IMR-90 (cell line): ENCODE results near the gene UBTD1. TPM values are rescaled to one million over a fixed set of nuclear protein-coding genes. Genes with fewer than 3 reads are reported as not detected.

ENCODE experiments used
- ATAC-seq: fragments of 200-7000 bp; cut with Tn5 transposase; 2 replicates; pipeline ENCODE4 v1.9.1; 2020; ENCODE audit warnings: low read depth, mild to moderate bottlenecking, moderate library complexity
- BruUV-seq: library from RNA; stranded (reverse); fragments of 400-500 nt; replicated peaks from 2 replicates; lab custom pipeline; 2021; lab: Mats Ljungman, UMichigan
- CTCF ChIA-PET: fragments of 300-600 bp; formaldehyde crosslinking; extraction: SDS; loops from one replicate; lab custom pipeline; 2021; ENCODE audit warnings: antibody characterized with exemption; lab: Yijun Ruan, JAX
- POLR2A ChIA-PET: fragments of 300-600 bp; sonication (Branson Sonifier 250); formaldehyde crosslinking; loops from one replicate; lab custom pipeline; 2022; ENCODE audit warnings: antibody characterized with exemption; ENCODE audit not compliant: unreplicated experiment; lab: Charles Lee
- DNase-seq: peaks from one replicate; pipeline ENCODE4 v3.0.0; 2013
- H2AFZ ChIP-seq: replicated peaks from 2 replicates; pipeline ENCODE3; 2013; ENCODE audit warnings: low read length, mild to moderate bottlenecking; ENCODE audit not compliant: poor library complexity
- H2AK5ac ChIP-seq: 2 replicates; pipeline ENCODE4 v1.6.1; 2013; ENCODE audit warnings: low read depth, low read length, inconsistent platforms
- H2AK9ac ChIP-seq: replicated peaks from 2 replicates; pipeline ENCODE3; 2013; ENCODE audit warnings: mild to moderate bottlenecking, low read depth, low read length, moderate library complexity; ENCODE audit not compliant: poor library complexity
- H2BK120ac ChIP-seq: 2 replicates; pipeline ENCODE4 v1.6.1; 2013; ENCODE audit warnings: low read depth, low read length, inconsistent platforms
- H2BK15ac ChIP-seq: 3 replicates; pipeline ENCODE4 v1.6.1; 2013; ENCODE audit warnings: low read depth, low read length, inconsistent platforms
- H2BK20ac ChIP-seq: 2 replicates; pipeline ENCODE4 v1.6.1; 2013; ENCODE audit warnings: low read depth, mild to moderate bottlenecking, inconsistent platforms, low read length, moderate library complexity
- H2BK5ac ChIP-seq: 2 replicates; pipeline ENCODE4 v1.6.1; 2013; ENCODE audit warnings: mild to moderate bottlenecking, low read depth, low read length, inconsistent platforms; ENCODE audit not compliant: poor library complexity, severe bottlenecking
- H3K14ac ChIP-seq: replicated peaks from 2 replicates; pipeline ENCODE4 v1.6.1; 2013; ENCODE audit warnings: low read depth, low read length, inconsistent platforms
- H3K18ac ChIP-seq: 2 replicates; pipeline ENCODE4 v1.6.1; 2013; ENCODE audit warnings: low read depth, low read length, control low read depth
- H3K23ac ChIP-seq: 2 replicates; pipeline ENCODE4 v1.6.1; 2013; ENCODE audit warnings: low read depth, low read length, inconsistent platforms
- H3K27ac ChIP-seq: 2 replicates; pipeline ENCODE4 v1.5.1; 2013; ENCODE audit warnings: mild to moderate bottlenecking, control low read depth, low read length; ENCODE audit not compliant: insufficient read depth
- H3K27me3 ChIP-seq: 2 replicates; pipeline ENCODE4 v1.6.1; 2013; ENCODE audit warnings: low read length; ENCODE audit not compliant: control insufficient read depth, insufficient read depth
- H3K36me3 ChIP-seq: 2 replicates; pipeline ENCODE4 v1.6.1; 2013; ENCODE audit warnings: low read length, mixed read lengths; ENCODE audit not compliant: control insufficient read depth, insufficient read depth
- H3K4ac ChIP-seq: 2 replicates; pipeline ENCODE4 v1.6.1; 2013; ENCODE audit warnings: low read depth, low read length, inconsistent platforms
- H3K4me1 ChIP-seq: 2 replicates; pipeline ENCODE4 v1.6.1; 2013; ENCODE audit warnings: low read length, mixed read lengths; ENCODE audit not compliant: control insufficient read depth, insufficient read depth
- H3K4me2 ChIP-seq: 2 replicates; pipeline ENCODE4 v1.6.1; 2013; ENCODE audit warnings: low read depth, mild to moderate bottlenecking, control low read depth, low read length, moderate library complexity
- H3K4me3 ChIP-seq: 2 replicates; pipeline ENCODE4 v1.5.1; 2013; ENCODE audit warnings: low read depth, mild to moderate bottlenecking, control low read depth, low read length, moderate library complexity; ENCODE audit not compliant: insufficient read depth
- H3K56ac ChIP-seq: 2 replicates; pipeline ENCODE4 v1.6.1; 2013; ENCODE audit warnings: low read length, inconsistent platforms; ENCODE audit not compliant: insufficient read depth; ENCODE audit errors: extremely low read depth
- H3K79me1 ChIP-seq, 2 experiments: 2 replicates each; pipeline ENCODE4 v1.6.1; 2013; ENCODE audit warnings: low read length in 2 of 2, inconsistent platforms in 1 of 2, low read depth in 1 of 2
- H3K9ac ChIP-seq: 2 replicates; pipeline ENCODE4 v1.6.1; 2013; ENCODE audit warnings: low read depth, low read length, control low read depth
- H3K9me1 ChIP-seq: 2 replicates; pipeline ENCODE4 v1.6.1; 2013; ENCODE audit warnings: low read length, inconsistent platforms; ENCODE audit not compliant: insufficient read depth
- H3K9me3 ChIP-seq: 2 replicates; pipeline ENCODE4 v1.6.1; 2013; ENCODE audit warnings: low read length; ENCODE audit not compliant: control insufficient read depth, insufficient read depth
- H4K20me1 ChIP-seq: 2 replicates; pipeline ENCODE4 v1.6.1; 2013; ENCODE audit warnings: low read length, inconsistent platforms; ENCODE audit not compliant: insufficient read depth
- H4K5ac ChIP-seq: 2 replicates; pipeline ENCODE4 v1.6.1; 2013; ENCODE audit warnings: mild to moderate bottlenecking, low read depth, low read length, control low read depth
- H4K8ac ChIP-seq, 2 experiments: 2 replicates each; pipeline ENCODE4 v1.6.1; 2013; ENCODE audit warnings: low read depth in 2 of 2, low read length in 2 of 2, control low read depth in 1 of 2, inconsistent platforms in 1 of 2
- H4K91ac ChIP-seq: 2 replicates; pipeline ENCODE4 v1.6.1; 2013; ENCODE audit warnings: low read depth, low read length, inconsistent platforms; ENCODE audit not compliant: insufficient read depth
- CEBPB ChIP-seq: IDR thresholded peaks from 2 replicates; pipeline ENCODE4 v1.6.1; 2012; ENCODE audit warnings: low read depth, low read length, improper control_type of control experiment
- CHD1 ChIP-seq: IDR thresholded peaks from 2 replicates; pipeline ENCODE4 v1.6.1; 2012; ENCODE audit warnings: low read depth, low read length, improper control_type of control experiment
- CTCF ChIP-seq: conservative IDR thresholded peaks from 2 replicates; pipeline ENCODE4 v1.5.1; 2012; ENCODE audit warnings: mild to moderate bottlenecking, low read depth, low read length, improper control_type of control experiment
- FOS ChIP-seq: fragments of 150-350 bp; IDR thresholded peaks from 2 replicates; pipeline ENCODE4 v1.6.1; 2016; ENCODE audit warnings: low read depth, low read length
- MAFK ChIP-seq: IDR thresholded peaks from 2 replicates; pipeline ENCODE4 v1.6.1; 2012; ENCODE audit warnings: low read depth, low read length, improper control_type of control experiment
- MAZ ChIP-seq: IDR thresholded peaks from 2 replicates; pipeline ENCODE4 v1.6.1; 2012; ENCODE audit warnings: low read depth, mild to moderate bottlenecking, low read length, improper control_type of control experiment, moderate library complexity, borderline replicate concordance
- MXI1 ChIP-seq: IDR thresholded peaks from 2 replicates; pipeline ENCODE4 v1.6.1; 2012; ENCODE audit warnings: low read depth, mild to moderate bottlenecking, low read length, moderate library complexity, borderline replicate concordance
- NFE2L2 ChIP-seq: fragments of 150-350 bp; IDR thresholded peaks from 2 replicates; pipeline ENCODE4 v1.6.1; 2016; ENCODE audit warnings: low read depth, mild to moderate bottlenecking, low read length
- POLR2A ChIP-seq: IDR thresholded peaks from 2 replicates; pipeline ENCODE4 v1.6.1; 2012; ENCODE audit warnings: mild to moderate bottlenecking, low read depth, low read length
- RAD21 ChIP-seq: IDR thresholded peaks from 2 replicates; pipeline ENCODE4 v1.6.1; 2012; ENCODE audit warnings: low read length, improper control_type of control experiment
- RFX5 ChIP-seq: IDR thresholded peaks from 2 replicates; pipeline ENCODE4 v1.8.0; 2012; ENCODE audit warnings: low read depth, mild to moderate bottlenecking, low read length, moderate library complexity
- SMC3 ChIP-seq: fragments of 150-350 bp; IDR thresholded peaks from 2 replicates; pipeline ENCODE4 v1.6.1; 2016; ENCODE audit warnings: low read depth, mild to moderate bottlenecking, antibody characterized with exemption, low read length, moderate library complexity
- USF2 ChIP-seq: fragments of 150-350 bp; IDR thresholded peaks from 2 replicates; pipeline ENCODE4 v1.6.1; 2017; ENCODE audit warnings: mild to moderate bottlenecking, antibody characterized with exemption, low read length, low read depth
- WGBS, 2 experiments: methylation state at CpG; one replicate each; pipeline versions ENCODE4 v1.1.5 to v1.1.7; 2013; ENCODE audit warnings: missing lambda C conversion rate in 2 of 2; ENCODE audit not compliant: insufficient read length in 1 of 2; ENCODE audit errors: extremely low coverage in 2 of 2; 5-methylcytosine and 5-hydroxymethylcytosine counted together
- dilution Hi-C: fragments of 300-500 bp; cut with HindIII; formaldehyde crosslinking; loops from one replicate; pipeline ENCODE4 v1.14.3; 2018; ENCODE audit warnings: low sequenced_read_pairs; ENCODE audit not compliant: unreplicated experiment
- in situ Hi-C: fragments of 300-500 bp; cut with MboI; formaldehyde crosslinking; loops from 3 replicates; pipeline ENCODE4 v1.14.3; 2019; ENCODE audit warnings: low sequenced_read_pairs, inconsistent platforms, mixed read lengths
- intact Hi-C: fragments of 100-400 bp; cut with micrococcal nuclease; formaldehyde crosslinking; loops from 2 replicates; pipeline ENCODE4 v1.10.0; 2022
- polyA plus RNA-seq, 3 experiments: library from polyadenylated mRNA; depleted of rRNA; stranded (reverse); fragments of >200 nt; gene quantifications; 2 replicates each; pipeline ENCODE4 v1.2.3, GENCODE V29; 2012; ENCODE audit warnings: low replicate concordance in 1 of 3
- total RNA-seq: library from RNA; depleted of rRNA; stranded (reverse); fragments of >200 nt; gene quantifications from 2 replicates; pipeline ENCODE4 v1.2.3, GENCODE V29; 2012
- TF ChIP-seq, protein P1 (sequence below): fragments of 150-350 bp; IDR thresholded peaks from 2 replicates; pipeline ENCODE4 v1.6.1; 2016; ENCODE audit warnings: low read depth, mild to moderate bottlenecking, low read length, moderate library complexity, borderline replicate concordance

The UBTD1 gene
- total and polyA plus RNA-seq, 2 of the 4 experiments (the other 2 are of a cell fraction), result 21.9 to 44.9 TPM

DNA sequence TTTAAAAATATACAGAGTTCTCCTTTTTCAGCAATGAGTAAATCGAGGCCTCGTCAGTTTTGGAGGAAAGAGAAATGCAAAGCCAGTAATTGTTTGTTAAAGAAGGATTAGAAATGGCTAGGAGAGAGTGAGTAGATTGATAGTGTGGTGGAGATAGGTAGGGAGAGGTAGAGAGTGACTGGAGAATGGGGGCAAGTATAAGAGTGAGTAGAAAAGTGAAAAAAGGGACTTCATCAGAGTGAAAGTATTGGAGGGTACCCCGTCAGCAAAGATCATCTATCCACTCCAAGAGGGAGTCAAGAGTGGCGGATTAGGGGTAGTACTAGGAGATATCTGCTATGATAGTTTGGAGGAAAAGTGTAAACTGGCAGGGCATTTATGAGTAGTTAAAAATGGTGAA lies 64.6 kb downstream of the UBTD1 start:
- no peak overlapping the region for H2AK5ac ChIP-seq
- intact Hi-C loops (no loop called here), dilution Hi-C loops (no loop called here), in situ Hi-C loops (no loop called here)
- H3K4me1 ChIP-seq, result no peaks in the 10 kb centered on the region
- H3K4ac ChIP-seq, result no peak overlapping the region
- no peak overlapping the region for H4K8ac ChIP-seq
- H4K91ac ChIP-seq, result no peak overlapping the region
- H2BK20ac ChIP-seq, result no peak overlapping the region
- peaks cover 11 to 18% of the 10 kb centered on the region in 2 experiments; a peak in 2 of 4 replicates for H3K79me1 ChIP-seq
- POLR2A ChIA-PET, result no interaction called here
- H2BK120ac ChIP-seq, result no peak overlapping the region
- H3K23ac ChIP-seq, result no peak overlapping the region
- no peaks in the 10 kb centered on the region for H3K27me3 ChIP-seq
- no peak overlapping the region for H2AFZ ChIP-seq
- DNase-seq, result no peak
- H3K9me1 ChIP-seq, result no peaks in the 10 kb centered on the region
- no TSS peak for BruUV-seq
- H2BK5ac ChIP-seq, result no peak overlapping the region
- no peak overlapping the region for H3K18ac ChIP-seq
- TF ChIP-seq MAZ, result no peak
- no peak for TF ChIP-seq RAD21
- no peak for TF ChIP-seq FOS
- TF ChIP-seq CEBPB, result no peak
- no peak for TF ChIP-seq USF2
- no peak for TF ChIP-seq CHD1
- TF ChIP-seq, protein P1, sequence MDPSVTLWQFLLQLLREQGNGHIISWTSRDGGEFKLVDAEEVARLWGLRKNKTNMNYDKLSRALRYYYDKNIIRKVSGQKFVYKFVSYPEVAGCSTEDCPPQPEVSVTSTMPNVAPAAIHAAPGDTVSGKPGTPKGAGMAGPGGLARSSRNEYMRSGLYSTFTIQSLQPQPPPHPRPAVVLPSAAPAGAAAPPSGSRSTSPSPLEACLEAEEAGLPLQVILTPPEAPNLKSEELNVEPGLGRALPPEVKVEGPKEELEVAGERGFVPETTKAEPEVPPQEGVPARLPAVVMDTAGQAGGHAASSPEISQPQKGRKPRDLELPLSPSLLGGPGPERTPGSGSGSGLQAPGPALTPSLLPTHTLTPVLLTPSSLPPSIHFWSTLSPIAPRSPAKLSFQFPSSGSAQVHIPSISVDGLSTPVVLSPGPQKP, result no peak
- no peak for TF ChIP-seq POLR2A
- no peak for TF ChIP-seq MAFK
- TF ChIP-seq MXI1, result no peak
- no peak for TF ChIP-seq RFX5
- no peak for TF ChIP-seq NFE2L2
- no peak for TF ChIP-seq SMC3
- TF ChIP-seq CTCF, result no peak
- H3K4me2 ChIP-seq, result no peak overlapping the region
- H4K20me1 ChIP-seq, result no peaks in the 10 kb centered on the region
- CTCF ChIA-PET, result no interaction called here
- H2AK9ac ChIP-seq, result no peak overlapping the region
- no peak overlapping the region for H3K56ac ChIP-seq
- no peaks in the 10 kb centered on the region for H3K9me3 ChIP-seq
- ATAC-seq, result no peak
- H4K5ac ChIP-seq, result no peak overlapping the region
- no peak overlapping the region for H2BK15ac ChIP-seq
- no peak overlapping the region for H3K4me3 ChIP-seq
- no CpG with 5 or more reads among the region's 4 CpGs for WGBS, 2 experiments
- H3K14ac ChIP-seq, result no peak overlapping the region
- H3K27ac ChIP-seq, result no peak overlapping the region
- peaks cover 3% of the 10 kb centered on the region for H3K36me3 ChIP-seq
- H3K9ac ChIP-seq, result no peak overlapping the region
